Left lobe of liver (tissue), 2 donors: ENCODE results near the gene GSX2. TPM values are rescaled to one million over a fixed set of nuclear protein-coding genes. Genes with fewer than 3 reads are reported as not detected.

ENCODE experiments used
- ATAC-seq: fragments of 200-7000 bp; cut with Tn5 transposase; one replicate; pipeline ENCODE4 v1.9.1; 2020; ENCODE audit warnings: mild to moderate bottlenecking, moderate library complexity
- DNase-seq: peaks from one replicate; pipeline ENCODE4 v3.0.0-alpha.2; 2020; ENCODE audit warnings: low spot score
- total RNA-seq: library from RNA; stranded (reverse); gene quantifications from one replicate; pipeline ENCODE4 v1.2.1, GENCODE V29; 2021
- donor health status: DM: no; HTN: no; CAD: no; lungs with moderate emphysema.
- donor health status: DM: no; HTN: yes; CAD: no.

The GSX2 gene
- total RNA-seq, 1 donor from 2014 or later = not detected

DNA sequence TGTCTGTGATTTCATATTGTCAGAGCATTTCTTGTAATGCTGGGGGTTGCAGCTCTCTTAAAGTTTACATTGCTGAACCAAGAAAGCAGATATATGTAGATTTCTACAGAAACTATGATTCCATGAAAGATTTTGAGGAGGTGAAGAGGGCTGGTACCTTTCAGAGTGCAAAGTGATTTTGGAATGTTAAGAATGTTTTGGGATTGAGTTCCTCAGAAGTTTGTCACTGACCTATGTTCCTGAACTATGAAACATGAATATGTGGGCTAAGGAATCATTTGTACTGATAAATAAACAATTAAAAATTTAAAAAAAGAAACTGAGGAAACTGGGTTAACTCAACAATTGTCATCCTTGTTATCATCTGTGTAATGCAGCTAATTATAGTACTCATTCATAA is 23.3 kb upstream of the GSX2 start:
- DNase-seq (no peak), ATAC-seq (no peak)

DNA sequence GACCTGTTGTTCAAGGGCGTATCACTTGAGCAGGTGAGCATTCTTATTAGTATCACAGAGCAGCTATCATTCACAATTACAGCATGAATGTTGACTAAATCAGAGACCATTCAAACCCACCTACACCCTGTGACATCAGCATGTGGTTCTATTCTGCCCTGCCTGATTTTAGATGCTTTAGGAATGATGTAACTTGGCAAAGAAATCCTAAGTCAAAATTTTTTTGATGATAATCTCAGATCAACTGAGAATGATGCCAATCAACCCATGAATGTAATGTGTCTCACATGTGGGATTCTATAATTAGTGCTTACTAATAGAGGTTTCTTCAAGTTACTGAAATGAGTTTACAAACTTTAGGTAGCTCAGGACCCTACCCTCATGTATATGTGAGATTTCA is 22.2 kb upstream of the GSX2 start:
- DNase-seq (no peak), ATAC-seq (no peak)

DNA sequence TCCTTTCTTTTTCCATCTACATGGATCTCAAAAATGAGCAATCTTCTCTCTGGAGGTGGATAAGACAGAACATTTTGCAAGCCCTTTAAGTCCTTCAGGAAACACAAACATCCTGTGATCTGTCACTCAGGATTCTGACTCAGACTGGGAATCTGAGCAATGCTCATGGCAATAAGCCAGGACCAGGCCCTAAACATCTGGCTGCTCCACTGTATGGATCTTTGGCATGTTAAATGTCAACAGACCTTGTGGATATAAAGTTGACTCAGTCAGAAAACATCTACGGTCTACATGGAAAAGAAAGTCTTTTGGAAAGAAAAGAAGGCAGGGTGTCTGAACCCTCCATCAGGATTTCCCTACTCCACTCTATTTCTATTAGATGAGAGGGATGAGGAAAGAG is 17.8 kb upstream of the GSX2 start:
- ATAC-seq (no peak), DNase-seq (no peak)

- ATAC-seq (peak; percentile 88), DNase-seq (no peak)
Observed at GRCh38 chr4:54085284-54085683, 14.7 kb upstream of the GSX2 start.

- ATAC-seq = no peak
Observed at GRCh38 chr4:54089875-54090274, 10.1 kb upstream of the GSX2 start.

DNA sequence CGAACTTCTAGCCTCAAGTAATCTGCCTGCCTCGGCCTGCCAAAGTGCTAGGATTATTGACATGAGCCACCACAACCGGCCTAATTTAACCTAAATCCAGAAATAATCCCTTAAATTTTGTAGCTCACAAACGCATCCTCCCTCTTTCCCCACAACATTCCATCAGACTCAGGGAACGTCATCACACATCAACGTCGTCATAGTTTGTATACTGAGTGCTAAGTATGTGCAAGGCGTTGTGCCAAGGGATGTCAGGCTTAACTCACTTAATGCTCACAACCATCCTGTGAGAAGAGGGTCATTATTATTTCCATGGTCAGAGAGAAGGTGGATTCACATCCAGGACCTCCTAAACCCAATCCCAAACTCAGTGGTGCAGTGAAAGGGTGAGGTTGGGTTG is 9.6 kb upstream of the GSX2 start:
- ATAC-seq (no peak), DNase-seq (no peak)

More at GRCh38 chr4:54089875-54090274, 10.1 kb upstream of the GSX2 start:
- DNase-seq = no peak

DNA sequence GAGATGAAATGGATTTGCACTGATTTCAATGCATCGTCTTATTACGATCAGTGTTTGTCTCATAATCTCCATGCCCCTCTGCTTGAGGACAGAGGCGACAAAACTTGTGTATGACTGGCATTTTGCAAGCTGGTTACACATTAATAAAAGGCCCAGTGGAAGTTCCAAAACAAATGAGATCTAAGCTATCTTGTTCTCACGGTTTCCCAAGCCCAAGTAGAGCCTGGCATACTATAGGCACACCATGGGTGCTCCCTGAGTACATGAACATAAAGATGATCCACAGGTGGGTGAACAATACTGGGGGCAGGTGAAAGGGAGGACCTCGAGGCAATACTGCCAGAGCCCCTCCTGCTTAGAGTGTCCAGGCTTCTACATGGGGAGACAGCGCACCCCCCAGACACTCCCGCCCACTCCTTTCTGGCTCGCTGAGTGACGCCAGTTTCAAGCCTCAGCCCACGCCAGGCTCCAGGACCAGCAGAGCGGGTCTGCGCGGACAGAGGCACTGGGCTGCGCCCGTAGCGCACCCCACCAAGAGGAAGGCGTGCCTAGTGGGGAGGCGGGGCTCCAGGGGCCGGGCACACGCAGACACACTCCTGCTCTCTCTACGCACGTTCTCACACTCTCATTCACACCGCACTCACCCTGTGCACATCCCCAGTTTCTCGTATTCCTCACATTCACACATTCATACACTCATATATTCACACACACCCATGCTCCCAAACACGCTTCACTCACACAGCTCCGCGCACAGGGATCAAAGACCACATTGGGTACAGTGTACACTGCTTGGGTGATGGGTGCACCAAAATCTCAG is 8.9 kb upstream of the GSX2 start:
- peak; percentile 85 for ATAC-seq
- peak; percentile 83 for DNase-seq

- peak; percentile 83 for ATAC-seq
Observed at GRCh38 chr4:54091637-54092404, 8.1 kb upstream of the GSX2 start.

DNA sequence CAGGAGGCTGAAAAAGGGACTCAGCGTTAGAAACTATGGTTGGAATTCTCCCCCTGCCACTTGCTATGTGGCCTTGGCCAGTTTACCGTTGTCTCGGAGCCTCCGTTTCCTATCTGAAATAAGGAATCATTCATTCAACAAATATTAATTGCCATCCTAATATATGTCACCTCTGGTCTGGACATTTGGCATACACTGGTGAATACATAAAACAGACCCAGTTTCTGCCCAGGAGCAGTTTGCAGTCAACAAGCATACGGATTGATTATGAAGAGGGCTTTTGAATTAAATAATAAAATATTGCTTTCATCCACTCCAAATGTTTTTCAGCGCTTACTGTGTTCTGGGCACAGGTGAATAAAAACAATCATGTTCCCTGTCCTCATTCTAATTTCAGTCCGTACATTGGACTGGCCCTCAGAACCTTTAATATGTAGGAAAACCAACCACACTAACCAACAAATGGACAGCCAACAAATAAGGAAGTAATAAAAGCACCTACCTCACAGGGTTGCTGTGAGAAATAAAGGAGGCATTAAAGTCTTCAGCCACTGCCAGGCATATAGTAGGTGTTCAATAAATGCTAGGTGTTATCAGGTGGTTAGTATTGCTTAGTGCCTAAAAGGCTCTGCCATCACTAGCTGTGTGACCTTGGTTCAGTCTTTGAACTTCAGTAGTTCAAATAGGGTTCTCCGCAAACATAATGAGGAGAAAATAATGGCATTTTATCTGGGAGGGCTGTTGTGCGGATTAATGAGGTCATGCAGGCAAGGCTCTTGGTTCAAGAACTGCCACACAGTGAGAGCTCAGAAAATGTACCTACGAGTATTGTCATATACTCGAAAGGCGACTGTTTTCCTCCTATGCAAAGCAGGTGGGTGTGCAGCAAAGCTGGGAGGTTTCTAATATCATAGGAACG is 7.3 kb upstream of the GSX2 start:
- no peak for ATAC-seq

More at GRCh38 chr4:54091637-54092404, 8.1 kb upstream of the GSX2 start:
- DNase-seq = peak; percentile 93

DNA sequence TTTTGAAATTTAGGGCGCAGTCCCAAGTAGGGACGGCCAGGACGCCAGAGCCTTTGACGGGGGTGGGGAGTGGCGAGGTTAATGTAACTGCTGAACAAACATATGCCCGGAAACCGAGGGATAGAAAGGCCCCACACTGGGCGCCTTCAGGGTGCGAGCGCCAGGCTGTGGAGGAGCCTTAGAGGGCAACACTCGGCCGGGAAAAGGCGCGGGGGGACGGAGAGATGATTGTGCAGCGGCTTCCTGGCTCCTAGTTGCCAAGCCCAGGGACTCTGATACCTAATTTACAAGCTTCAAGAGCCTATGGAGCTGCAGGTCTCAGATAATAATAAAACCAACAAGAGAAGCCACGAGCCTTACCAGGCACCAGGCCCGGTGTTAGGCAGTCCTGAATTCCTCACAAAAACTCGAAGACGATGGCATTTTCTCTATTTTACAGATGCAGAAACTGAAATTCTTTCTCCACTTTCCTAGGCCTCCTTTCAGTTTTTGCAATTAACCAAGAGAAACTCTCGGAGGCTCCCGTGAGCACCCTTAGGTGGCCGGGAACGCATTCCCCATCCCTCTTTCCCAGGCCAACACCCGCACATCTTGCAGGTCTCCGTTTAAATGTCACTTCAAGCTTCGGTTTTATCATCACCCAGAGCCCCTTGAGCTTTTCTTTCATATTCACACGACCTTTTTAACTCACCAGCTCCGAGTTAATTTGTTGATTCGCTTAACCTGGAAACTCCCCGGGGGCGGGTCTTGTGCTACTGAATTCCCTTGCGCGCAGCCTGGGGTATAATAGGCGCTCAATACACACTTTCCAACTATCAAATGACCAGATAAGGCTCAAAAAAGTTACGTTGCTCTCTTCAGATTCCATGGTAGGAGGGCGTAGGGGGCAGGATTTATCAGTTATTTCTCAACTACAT is 6.4 kb upstream of the GSX2 start:
- no peak for ATAC-seq
- no peak for DNase-seq

More for the DNA sequence above, 7.3 kb upstream of the GSX2 start:
- DNase-seq = no peak

DNA sequence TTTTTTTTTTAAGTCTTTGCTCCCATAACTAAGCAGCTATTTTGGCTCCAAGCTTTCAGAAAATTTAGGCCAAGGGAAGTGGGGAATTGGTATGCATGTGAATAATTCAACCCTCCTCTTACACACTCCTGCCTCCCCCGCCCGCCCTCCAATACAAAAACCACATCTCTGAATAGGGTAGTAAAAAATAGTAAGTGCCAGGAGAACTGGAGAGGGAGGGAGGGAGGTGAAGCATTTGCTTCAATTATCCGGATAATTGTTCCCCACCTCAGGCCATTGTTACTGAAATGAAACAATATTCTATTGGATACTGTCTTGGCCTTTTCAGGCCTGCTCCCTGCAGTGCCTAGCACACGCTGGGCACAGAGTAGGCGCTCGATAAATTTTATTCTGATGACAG is 5.5 kb upstream of the GSX2 start:
- ATAC-seq (no peak), DNase-seq (no peak)

DNA sequence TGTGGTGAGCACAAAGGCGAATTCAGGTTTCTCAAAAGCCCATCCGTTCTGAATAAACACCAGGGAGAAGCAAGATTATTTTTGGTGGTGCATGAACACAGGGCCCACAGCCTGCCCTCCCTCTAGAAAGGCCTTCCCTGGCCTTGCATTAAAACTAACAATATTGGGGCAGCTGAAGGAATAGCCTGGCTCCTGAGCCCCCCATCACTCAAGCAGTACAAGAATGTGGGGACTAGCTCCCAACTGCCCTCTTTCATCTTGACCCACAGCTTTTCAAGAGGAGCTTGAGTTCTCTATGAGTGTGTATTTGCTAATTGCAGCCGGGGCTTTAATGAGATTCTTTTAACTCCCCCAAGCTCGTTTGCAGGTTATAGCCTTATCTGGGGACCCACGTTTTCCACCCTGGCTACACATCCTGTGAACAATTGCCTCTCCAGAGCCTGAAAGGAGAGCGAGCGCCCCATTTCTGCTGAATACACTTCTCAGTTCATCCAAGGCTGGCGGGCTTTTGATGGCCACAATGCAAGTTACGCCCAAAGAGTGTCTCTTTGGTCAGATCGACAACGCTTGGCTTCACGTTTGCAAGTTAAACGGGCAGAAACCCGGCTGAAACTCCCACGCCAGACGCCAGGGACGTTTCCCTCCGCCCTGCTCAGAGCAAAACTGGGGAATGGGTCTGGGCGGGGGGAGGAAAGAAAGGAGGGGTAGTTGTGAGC is 4.7 kb upstream of the GSX2 start:
- no peak for DNase-seq
- ATAC-seq = no peak

GRCh38 chr4:54096295-54096962 is 3.5 kb upstream of the GSX2 start:
- DNase-seq (no peak), ATAC-seq (no peak)

DNA sequence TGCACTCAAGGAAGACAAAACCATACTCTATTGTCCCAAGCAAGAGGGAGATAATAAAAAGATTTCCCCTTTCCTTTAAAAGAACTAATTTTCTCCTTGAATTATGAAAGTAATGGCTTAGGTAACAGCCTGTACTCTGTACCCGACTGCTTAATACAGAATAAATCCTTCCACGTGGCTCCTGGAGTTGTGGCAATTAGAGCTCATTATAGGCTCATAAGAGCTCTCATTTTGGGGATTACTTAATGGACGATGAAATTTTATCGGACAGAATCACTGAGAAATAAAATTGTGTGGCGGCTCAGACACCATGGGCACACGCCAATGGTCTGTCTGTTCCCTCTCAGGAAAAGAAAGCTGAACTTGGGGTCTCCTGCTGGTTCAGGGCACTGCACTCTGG is 2.8 kb upstream of the GSX2 start:
- DNase-seq (no peak), ATAC-seq (no peak)

- no peak for DNase-seq
- ATAC-seq = no peak
Observed at GRCh38 chr4:54098375-54098774, 1.6 kb upstream of the GSX2 start.

- ATAC-seq (peak; percentile 76), DNase-seq (no peak)
Observed at GRCh38 chr4:54099287-54099747, 646 bp upstream of the GSX2 start.

- ATAC-seq (peak; percentile 25), DNase-seq (no peak)
Observed at GRCh38 chr4:54100595-54101189, 729 bp downstream of the GSX2 start.
